HG03095 (cell line): ENCODE measurements around the gene SDSL.

ENCODE experiments used
- ATAC-seq: cut with Tn5 transposase; IDR thresholded peaks from one replicate; pipeline ENCODE4 v1.9.1; 2021; ENCODE audit warnings: moderate library complexity; ENCODE audit not compliant: unreplicated experiment

The SDSL gene

DNA sequence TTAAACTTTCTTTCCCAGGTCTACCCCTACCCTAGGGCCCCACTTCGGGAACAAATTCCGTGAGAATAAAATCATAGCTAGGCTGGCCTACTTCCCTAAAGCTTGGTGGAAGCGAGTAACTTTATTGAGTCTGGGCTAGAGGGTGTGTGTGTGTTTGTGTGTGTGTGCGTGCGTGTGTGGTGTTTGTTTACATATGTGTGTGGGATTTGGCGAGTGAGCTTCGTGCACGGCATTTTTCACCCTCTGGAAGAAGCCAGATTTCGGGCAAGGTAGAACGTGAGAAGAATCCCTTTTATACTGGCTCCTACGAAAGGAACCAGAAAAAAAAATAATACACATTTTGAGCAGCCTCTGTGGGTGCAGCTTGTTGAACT, 57.0 kb downstream of the SDSL start:
- no peak for ATAC-seq

DNA sequence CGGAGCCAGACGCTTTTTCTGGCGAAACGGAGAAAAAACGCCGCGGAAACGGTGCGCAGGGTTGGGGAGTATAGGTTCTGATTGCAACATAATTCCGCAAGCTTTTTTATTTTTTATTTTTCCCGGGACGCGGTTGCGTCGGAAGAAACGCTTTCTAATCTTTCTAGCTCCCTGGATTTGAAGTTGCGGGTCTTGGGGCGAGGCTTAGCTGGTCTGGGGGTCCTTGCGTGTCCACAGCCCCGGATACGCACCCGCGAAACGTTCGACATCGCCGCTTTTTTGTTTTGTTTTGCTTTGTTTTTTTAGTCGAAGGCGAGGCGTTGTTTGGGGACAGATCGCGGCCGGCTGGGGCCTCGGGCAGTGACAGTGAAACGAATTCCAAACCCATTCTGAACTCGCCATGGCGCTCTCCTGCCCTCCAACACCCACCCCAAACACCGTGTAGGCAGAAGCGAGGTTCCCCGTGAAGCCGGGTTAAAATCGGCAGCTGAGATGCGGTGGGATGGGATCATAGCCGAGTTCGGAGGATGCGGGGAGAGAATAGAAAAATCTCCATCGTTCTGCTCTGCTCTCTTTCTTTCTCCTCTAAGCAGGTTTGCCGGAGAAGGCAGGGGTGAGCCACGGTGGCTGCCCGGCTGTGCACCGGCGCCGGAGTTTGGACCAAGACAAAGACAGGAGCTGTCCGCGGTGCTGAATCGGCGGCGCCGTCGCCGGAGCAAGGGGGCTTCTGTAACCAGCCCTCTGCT, 57.6 kb downstream of the SDSL start:
- no peak for ATAC-seq

DNA sequence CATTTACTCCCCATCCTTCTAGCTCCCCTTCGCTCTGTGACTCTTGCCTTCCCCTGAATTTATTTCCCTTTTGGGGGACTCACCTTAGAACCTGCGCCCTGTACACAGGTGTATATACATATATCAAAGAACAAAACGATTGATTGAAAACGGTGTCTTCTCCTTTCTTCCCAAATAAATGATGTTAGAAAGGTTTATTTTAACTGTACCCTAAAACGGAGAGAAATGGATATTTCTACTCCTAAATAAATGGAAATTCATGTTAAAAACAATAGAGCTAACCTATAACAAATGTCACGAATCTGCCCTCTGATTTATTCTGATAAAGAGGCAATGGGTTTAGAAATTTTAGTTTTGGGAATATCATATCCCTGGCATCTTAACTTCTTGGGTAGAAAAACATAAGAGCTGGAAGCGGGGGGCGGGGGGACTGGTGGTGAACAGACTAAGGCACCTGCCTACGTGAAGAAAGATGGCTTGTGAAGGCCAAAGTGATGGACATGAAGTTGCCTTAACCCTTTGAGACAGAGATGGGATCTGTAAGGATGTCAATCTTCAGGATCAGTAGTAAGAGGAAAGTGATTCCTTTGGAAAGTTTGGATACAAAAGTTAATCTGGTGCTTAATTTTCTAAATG, 58.3 kb downstream of the SDSL start:
- ATAC-seq, result no peak

DNA sequence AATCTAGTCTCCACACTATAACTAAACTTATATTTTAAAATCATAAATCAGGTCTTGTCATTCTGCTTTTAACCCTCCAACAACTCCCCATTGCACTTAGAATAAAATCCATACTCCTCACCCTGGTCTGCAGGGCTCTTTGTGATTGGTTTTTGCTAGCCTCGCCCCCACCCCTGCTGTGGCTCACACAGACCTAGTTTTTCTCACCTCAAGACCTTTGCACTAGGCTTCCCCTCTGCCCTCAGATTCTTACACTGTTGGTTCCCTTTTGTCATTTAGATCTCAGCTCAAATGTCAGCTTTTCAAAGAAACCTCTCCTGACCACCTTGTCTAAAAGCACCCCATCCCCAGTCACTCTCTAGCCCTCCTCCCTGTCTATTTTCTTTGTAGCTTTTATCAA, 60.2 kb downstream of the SDSL start:
- no peak for ATAC-seq

DNA sequence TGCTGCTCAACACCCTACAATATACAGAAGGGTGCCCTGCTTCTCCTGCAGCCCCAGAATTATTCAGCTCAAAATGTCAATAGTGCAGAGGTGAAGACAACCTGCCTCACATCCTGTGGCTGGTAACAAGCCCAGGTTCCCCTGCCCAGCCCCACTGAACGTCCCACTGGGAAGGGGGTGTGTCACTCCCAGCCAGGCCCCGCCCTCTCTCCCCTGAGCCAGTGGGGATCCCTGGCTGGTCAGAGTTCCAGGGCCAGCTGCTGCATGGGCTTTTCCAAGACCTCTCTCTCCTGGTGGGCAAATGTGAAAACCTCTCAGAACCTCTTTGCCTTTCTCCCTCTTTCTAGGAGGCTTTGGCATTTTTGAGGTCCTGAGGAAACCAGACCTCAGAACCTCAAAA, 63.1 kb downstream of the SDSL start:
- ATAC-seq, result no peak

DNA sequence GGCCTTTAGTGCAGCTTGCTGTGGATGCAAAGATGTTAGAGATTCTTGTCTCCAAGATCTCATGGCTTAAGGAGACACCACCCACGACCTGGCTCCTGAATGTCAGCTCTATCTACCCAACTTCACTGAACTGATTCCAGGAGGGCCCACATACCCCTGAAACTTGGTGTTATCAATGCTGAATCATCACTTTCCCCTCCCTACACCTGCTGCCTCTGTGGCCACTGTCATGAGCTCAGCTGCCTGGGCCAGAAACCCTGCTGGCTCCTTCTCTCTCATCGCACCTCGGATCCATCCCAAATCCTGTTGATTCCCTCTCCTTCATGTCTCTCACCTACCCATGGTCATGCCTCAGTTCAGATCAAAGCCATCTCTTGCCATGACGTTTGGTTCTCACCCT, 64.5 kb downstream of the SDSL start:
- ATAC-seq, result no peak
